LHCN-M2 (cell line): ENCODE measurements around the gene FOXL1. TPM values are rescaled to one million over a fixed set of nuclear protein-coding genes. Genes with fewer than 3 reads are reported as not detected.

Experiments
- DNase-seq: peaks from one replicate; pipeline ENCODE4 v3.0.0-alpha.2; 2012; ENCODE audit warnings: low read depth
- total RNA-seq: library from RNA; depleted of rRNA; stranded (reverse); fragments of >200 nt; gene quantifications from 2 replicates; pipeline ENCODE4 v1.2.3, GENCODE V29; 2014

The FOXL1 gene
- total RNA-seq, 1 experiment from 2014 or later = 5.3 TPM

DNA sequence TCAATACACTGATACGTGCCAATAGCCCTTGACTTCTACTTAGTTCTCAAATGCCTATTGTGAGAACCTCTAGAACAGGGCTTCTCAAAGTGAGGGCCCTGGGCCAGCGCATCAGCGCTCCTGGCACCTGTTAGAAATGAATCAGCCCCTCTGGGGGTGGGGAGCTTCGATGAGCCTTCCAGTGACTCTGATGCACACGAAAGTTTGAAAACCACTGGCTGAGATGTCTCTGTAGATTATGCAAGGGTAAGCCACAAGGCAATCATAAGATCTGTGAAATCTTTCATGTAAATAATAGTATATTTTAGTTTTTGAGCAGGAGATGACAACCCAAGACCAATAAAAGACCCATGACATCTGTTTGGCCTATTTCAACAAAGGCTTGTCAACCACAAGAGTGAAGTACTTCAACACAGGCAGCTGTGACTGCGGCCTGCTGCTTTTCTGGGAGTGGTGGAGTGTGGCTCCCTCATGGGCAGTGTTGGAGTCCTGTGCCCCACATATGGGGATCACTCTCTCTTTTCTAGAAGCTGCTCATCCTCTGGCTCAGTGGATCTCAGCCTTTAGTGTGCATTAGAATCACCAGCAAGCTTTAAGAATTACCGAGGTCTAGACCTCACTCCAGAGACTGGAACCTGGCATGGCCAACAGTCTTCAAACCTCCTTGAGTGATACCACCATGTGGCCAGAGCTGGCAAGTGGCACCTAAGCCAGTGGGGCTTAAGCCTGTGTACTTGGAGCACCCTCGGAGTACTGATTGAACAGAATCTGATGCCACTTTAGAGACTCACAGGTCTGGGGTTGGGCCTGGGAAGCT lies 29.1 kb upstream of the FOXL1 start:
- DNase-seq = peak; percentile 46

DNA sequence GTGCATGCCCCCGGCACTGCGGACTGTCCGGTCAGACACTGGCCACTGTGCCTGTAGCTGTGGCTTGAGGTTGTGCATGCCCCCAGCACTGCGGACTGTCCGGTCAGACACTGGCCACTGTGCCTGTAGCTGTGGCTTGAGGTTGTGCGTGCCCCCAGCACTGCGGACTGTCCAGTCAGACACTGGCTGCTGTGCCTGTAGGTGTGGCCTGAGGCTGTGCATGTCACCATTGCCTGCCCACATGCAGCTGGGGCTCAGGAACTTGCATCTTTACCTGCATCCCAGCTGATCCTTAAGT lies 28.5 kb upstream of the FOXL1 start:
- no peak for DNase-seq

DNA sequence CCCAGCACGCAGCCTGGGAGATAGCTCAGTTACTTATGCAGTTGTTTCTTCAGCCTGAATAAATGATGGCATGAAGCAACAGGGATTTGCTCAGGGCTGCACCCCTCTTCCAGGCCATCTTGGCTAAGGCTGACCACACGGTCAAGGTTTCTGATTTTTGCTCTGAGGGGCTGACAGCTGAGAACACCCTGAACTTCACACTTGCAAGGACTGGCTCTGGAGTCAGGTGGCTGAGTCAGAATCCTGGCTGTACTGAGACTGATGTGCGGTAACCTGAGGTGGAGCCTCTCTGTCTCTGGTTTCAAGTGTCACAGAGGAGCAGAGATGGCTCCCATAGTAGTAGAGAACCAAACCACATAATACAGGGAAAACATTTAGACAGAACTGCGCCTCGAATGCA lies 28.1 kb upstream of the FOXL1 start:
- DNase-seq = no peak

DNA sequence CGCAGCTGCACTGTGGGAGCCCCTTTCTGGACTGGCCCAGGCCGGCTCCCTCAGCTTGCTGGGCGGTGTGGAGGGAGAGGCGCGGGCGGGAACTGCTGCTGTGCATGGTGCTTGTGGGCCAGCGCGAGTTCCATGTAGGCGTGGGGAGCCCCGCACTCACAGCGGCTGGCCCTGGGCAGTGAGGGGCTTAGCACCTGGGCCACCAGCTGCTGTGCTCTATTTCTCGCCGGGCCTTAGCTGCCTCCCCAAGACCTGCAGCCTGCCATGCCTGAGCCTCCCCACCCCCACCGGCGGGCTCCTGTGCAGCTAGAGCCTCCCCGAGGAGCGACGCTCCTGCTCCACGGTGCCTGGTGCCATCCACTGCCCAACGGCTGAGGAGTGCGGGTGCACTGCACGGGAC lies 25.0 kb upstream of the FOXL1 start:
- no peak for DNase-seq

DNA sequence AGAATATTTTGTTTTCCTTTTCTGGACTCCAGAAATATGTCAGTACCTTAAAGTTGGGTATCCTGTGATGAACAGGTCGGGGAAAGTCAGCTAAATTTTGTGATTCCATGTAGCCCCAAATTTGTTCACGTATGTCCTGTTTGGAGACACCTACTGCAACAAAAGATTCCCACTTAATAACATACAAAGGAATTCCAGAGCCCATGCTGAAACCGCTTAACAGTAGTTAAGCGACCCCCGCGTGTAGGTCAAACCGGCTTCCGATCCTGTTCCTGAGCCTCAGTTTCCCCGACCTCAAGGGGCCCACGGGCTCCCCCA lies 23.8 kb upstream of the FOXL1 start:
- DNase-seq = no peak

DNA sequence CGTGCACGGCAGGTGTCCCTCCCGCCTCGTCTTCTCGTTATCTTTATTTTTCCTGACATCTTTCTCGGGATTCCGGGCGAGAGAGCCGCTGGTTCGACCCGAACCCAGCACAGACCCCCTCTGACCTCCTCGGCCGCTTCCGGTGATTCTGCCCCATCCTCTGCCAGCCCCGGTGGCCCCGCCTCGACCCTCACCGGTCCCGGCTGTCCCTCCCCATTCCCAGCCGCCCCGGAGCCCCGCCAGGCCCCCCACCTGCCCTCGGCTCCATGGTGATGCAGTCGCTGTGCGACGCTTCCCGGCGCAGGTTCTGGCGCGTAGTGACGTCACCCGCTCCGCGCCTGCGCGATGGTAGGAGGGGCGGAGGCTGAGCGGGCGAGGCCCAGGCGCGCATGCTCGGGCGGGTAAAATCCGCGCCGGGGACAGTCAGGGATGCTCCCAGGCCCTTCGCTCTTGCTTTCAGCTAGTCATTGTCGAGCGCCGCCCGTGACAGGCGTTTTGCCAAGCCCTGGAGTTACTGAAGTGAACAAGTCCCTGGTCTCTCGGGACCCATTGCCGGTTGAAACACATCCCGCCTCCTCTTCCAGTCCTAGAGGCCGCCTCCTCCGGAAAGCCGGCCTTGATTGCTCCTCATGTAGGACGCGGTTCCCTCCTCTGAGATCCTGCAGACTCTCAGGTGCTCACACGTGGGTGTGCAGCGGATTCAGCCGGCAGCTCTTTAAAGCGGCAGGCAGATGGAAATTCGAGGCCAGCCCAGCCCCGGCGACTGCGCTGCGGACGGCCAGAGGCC lies 23.2 kb upstream of the FOXL1 start, which contains the start of gene MTHFSD:
Gene MTHFSD, minus strand, starts transcription at position 319 of the 787 bp plus-strand sequence. Its CDS starts 51 bp downstream, at position 268.
- DNase-seq = peak; percentile 87

DNA sequence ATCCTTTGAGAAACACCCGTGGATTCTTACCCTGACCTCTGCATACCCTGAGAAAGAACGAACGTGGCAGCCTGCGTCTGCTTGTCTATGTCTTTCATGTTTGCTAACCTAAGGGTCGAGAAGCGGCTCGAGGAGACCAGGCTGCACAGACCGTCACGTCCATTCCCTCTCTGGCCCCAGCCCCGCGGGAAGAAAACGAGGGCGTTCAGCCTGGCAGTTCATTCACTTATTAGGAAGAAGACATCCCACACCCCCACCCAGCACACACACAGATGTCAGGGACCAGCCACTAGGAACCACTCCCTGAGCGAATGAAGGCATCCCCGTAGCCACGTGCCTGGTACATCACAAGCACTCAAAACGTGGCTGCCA lies 22.7 kb upstream of the FOXL1 start:
- no peak for DNase-seq

DNA sequence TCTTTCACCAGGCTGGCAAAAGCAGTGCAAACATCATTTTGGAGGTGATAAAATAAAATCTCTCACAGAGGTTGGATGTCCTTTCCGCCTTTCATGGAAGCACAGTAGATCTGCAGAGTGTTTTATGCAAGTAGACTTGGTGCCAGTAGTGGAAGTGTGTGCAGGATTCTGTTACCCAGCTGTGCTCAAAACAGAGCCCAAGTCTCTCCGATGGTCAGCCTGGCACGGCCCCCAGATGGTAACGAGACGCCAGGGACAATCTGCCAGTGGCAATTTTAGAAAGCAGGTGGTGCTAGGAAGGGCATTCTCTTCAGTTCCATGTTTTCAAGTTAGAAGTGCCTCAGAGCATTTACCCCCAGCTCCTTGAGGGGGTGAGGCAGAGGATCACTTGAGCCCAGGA lies 21.8 kb upstream of the FOXL1 start:
- DNase-seq = no peak

DNA sequence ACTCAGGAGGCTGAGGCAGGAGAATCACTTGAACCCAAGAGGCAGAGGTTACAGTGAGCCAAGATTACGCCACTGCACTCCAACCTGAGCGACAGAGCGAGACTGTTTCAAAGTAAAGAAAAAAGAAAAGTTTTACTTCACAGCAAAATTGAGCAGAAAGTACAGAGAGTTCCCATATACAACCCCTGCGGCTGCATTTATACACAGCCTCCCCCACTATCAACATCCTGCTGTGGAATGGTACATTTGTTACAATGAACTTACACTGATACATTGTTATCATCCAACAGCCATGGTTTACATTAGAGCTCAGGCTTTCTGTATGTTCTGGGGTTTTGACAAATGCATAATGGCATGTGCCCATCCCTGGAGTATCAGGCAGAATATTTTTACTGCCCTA lies 20.8 kb upstream of the FOXL1 start:
- DNase-seq = no peak

DNA sequence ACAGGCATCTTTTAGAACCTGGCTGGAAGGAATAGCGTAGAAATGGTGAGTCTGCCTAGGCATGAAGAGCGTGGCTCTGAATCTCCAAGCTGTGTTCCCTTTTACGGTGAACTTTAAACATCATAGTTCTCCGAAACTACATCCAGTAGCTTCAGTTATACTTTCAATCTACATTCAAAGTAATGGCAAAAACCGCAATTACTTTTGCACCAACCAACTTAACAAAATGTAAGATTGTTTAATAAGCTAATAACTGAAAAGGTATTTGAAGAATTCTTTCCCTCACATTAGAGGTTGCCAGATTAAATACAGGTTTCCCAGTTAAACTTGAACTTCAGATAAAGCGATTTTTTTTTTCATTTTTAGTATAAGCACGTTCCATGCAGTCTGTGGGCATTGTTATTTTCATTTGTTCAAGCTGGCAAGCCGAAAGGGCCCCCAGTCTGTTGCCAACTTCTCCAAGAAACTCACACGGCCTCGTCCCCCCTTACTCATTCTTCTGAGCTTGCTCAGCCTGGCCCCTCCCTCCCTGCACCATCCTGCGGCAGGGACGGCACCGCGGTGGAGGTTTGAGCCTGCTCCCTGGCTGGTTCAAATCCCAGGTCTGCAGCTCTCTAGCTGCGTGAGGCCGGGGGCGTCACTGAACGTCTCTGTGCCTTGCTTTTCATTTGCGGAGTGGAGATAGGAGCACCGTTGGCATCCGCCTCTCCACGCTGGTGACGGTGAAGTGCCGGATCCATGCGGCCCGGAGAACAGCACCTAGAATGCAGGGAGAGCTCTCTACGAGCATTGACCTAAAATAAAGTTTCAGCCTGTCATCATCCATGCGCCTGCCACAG lies 19.8 kb upstream of the FOXL1 start:
- no peak for DNase-seq

DNA sequence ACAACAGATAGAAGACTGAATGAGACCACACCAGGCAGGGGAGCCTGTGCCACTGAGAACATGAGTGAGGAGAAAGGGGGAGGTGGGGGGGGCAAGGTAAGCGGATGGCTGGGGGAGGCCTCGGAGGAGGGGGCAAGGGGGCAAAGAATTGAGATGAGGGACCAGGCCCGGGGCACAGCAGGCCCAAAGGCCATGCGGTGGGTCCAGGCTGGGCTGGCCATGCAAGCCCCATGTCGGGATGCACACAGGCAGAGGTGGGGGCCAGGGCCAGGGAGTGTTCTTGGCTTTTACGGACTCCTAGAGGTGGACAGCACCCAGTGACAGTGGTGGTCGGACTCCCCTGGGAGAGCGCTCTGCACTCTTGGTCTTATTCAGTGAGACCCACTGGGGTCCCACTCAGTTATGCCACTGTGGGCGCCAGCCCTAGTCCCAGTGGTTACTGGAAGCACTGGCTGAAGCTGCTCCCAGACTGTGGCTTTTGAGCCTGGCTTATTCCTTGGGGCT lies 18.5 kb upstream of the FOXL1 start:
- no peak for DNase-seq

DNA sequence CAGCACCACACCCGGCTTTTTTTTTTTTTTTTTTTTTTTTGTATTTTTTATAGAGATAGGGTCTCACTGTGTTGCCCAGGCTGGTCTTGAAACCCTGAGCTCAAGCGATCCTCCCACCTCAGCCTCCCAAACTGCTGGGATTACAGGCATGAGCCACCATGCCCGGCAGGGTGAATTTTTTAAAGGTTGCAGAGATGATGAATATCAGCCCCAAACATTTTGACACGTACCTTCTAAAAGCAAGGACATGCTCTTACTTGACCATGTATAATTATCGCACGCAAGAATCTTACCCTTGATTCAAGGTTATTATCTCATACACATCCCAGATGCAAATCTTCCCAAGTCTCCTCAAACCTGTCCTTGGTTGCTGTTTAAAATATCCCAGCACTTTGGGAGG lies 16.0 kb upstream of the FOXL1 start:
- DNase-seq = no peak

DNA sequence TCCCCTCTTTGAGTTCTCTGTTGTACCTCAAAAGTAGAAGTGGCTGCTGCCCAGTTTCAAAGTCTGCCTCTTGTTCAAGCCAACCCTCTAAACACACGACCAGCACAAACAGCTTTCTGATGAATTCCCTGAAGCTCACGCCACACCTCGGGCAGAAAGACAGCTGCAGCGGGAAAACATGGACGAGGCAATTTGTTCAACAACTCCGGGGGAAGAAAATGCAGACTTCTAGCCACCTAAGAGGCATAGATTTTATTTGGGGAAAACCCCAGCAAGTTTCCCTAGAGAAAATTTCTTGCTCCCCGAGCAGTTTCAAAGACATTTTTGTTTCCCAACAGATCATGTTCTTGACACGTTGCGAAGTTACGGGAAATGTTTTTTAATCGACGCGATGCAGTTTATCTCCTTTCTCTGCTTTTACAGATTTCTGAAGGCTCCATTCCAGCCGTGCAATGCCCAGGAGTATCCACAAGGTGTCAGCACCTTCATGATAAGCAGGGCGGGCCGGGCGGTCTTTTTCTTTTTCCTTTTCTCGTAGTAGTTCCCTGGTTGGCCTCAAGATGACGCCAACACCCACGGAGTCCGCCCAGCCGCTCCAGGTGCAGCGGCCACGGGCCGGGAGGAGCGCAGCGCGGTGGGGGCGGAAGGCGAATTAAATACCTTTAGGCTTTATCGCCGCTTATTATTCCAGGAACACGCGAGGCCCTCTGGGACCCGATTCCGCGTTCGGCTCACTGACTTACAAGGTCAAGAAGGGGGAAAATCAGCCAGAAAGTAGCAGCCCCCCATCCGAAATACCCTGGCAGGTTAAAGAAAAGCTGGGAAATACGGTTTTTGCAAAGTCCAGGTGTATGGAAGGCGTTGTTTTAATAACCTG lies 14.6 kb upstream of the FOXL1 start:
- peak; percentile 91 for DNase-seq

DNA sequence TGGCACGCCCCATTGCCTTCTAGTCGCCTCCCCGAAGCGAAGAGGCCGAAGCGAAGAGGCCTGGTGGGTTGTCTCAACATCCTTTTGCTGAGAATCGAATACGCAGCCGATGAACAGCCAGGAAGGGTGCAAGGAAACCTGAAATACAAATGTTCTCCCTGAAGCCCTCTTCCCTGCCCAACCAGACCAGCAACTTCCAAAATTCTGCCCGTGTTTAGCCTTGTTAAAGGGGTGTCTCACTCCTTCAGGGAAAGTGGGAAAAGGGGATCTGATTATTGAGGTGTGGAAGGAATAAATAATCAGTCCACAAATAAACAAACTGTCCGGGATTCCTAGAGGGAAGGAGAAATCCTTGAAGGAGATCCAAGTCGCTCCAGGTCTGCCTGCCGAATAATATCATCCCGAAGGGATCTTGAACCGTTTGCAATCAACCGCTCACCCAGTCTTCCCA lies 13.1 kb upstream of the FOXL1 start:
- no peak for DNase-seq

DNA sequence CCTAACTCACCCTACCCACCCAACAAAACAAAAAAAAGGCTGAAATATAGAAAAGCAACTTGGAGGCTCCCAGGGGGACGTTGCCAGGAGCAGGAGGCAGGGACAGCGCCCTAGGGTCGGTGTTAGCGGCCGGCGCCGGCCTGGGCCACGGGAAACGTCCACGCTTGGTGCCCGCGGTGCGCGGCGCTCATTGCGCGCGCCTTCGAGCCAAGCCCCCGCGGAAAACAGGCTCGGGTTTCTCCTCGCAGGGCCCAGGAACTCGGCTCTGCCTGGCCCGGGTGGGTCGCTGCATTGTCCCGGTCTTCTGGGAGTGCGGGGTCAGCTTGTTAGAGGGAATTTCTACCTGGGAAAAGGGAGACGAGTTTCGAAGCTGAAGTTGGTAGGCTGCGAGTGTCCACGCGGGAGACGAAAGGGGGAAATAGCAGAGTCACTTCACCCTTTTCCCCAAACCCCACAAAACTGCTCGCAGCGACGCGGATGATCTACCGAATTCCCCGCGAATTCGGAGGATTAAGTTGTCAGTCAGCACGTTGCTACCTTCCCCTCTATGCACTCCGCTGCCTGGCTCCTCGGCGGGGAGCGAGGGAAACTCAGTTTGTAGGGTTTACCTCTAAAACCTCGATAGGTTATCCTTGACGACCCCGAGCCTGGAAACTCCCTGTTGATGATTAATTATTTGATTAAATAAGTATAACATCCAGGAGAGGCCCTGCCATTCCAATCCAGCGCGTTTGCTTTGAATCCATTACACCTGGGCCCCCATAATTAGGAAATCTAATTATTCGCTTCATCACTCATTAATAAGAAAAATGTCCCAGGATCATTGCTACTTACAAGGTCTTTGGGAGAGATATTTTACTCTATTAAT lies 12.5 kb upstream of the FOXL1 start:
- DNase-seq = no peak

DNA sequence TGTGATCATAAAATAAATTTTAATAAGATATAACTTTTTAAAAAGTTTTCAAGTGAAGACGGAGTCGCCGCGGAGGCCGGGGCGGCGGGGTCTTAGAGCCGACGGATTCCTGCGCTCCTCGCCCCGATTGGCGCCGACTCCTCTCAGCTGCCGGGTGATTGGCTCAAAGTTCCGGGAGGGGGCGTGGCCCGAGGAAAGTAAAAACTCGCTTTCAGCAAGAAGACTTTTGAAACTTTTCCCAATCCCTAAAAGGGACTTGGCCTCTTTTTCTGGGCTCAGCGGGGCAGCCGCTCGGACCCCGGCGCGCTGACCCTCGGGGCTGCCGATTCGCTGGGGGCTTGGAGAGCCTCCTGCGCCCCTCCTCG lies 11.8 kb upstream of the FOXL1 start, which contains the start of gene FOXC2:
Gene FOXC2, plus strand, starts transcription at position 229 of the 365 bp plus-strand sequence. CDS start 507 bp downstream, outside the sequence.
- DNase-seq = peak; percentile 94

DNA sequence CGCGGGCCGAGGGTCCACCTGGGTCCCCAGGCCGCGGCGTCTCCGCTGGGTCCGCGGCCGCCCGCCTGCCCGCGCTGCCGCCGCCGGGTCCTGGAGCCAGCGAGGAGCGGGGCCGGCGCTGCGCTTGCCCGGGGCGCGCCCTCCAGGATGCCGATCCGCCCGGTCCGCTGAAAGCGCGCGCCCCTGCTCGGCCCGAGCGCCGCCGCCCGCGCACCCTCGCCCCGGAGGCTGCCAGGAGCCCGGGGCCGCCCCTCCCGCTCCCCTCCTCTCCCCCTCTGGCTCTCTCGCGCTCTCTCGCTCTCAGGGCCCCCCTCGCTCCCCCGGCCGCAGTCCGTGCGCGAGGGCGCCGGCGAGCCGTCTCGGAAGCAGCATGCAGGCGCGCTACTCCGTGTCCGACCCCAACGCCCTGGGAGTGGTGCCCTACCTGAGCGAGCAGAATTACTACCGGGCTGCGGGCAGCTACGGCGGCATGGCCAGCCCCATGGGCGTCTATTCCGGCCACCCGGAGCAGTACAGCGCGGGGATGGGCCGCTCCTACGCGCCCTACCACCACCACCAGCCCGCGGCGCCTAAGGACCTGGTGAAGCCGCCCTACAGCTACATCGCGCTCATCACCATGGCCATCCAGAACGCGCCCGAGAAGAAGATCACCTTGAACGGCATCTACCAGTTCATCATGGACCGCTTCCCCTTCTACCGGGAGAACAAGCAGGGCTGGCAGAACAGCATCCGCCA lies 11.2 kb upstream of the FOXL1 start:
- peak; percentile 75 for DNase-seq

DNA sequence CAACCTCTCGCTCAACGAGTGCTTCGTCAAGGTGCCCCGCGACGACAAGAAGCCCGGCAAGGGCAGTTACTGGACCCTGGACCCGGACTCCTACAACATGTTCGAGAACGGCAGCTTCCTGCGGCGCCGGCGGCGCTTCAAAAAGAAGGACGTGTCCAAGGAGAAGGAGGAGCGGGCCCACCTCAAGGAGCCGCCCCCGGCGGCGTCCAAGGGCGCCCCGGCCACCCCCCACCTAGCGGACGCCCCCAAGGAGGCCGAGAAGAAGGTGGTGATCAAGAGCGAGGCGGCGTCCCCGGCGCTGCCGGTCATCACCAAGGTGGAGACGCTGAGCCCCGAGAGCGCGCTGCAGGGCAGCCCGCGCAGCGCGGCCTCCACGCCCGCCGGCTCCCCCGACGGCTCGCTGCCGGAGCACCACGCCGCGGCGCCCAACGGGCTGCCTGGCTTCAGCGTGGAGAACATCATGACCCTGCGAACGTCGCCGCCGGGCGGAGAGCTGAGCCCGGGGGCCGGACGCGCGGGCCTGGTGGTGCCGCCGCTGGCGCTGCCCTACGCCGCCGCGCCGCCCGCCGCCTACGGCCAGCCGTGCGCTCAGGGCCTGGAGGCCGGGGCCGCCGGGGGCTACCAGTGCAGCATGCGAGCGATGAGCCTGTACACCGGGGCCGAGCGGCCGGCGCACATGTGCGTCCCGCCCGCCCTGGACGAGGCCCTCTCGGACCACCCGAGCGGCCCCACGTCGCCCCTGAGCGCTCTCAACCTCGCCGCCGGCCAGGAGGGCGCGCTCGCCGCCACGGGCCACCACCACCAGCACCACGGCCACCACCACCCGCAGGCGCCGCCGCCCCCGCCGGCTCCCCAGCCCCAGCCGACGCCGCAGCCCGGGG lies 10.4 kb upstream of the FOXL1 start:
- peak; percentile 50 for DNase-seq
